AG04449 (cell line): ENCODE data around the gene ZNF77.
A peak's percentile ranks its signal among the peaks of the same experiment; 100 is the strongest.
"Not testable (repeated sequence)": the region's sequence is repeated elsewhere in the genome, so short reads cannot be mapped to it uniquely, and the experiment has no call there.

Experiments used
- CTCF ChIA-PET: fragments of 350-600 bp; formaldehyde crosslinking; extraction: SDS; loops from one replicate; lab custom pipeline; 2021; ENCODE audit warnings: antibody characterized with exemption; lab: Yijun Ruan, JAX
- POLR2A ChIA-PET: fragments of 400-600, 350-600 bp; formaldehyde crosslinking; extraction: SDS; loops from one replicate; lab custom pipeline; 2020; ENCODE audit warnings: antibody characterized with exemption, inconsistent platforms; lab: Yijun Ruan, JAX
- DNase-seq: peaks from one replicate; pipeline ENCODE4 v3.0.0-alpha.2; 2010; ENCODE audit warnings: low read depth, low spot score
- H3K4me3 ChIP-seq: 2 replicates; pipeline ENCODE4 v1.5.1; 2011; ENCODE audit warnings: low read depth, mild to moderate bottlenecking, control low read depth, low read length
- CTCF ChIP-seq: IDR thresholded peaks from one replicate; pipeline ENCODE4 v1.5.1; 2011; ENCODE audit warnings: mild to moderate bottlenecking, moderate library complexity, low read length, control low read depth, inconsistent platforms; ENCODE audit not compliant: insufficient read depth; ENCODE audit errors: missing control alignments

The ZNF77 gene

GRCh38 chr19:2950286-2951124 lies 5.7 kb upstream of the ZNF77 start:
- POLR2A ChIA-PET = interaction anchor here (0.6 to 1.3 kb wide), 12 partner anchors 9 to 234 kb away, joined by 3 to 5 read pairs (median 4); no protein-coding TSS in a partner anchor
- H3K4me3 ChIP-seq = peak overlapping the region; percentile 94
- CTCF ChIA-PET = interaction anchor here (0.6 to 10.5 kb wide), 39 partner anchors 8 to 534 kb away, joined by 3 to 127 read pairs (median 5); partner anchors contain the start of genes TLE5 and TLE6
- TF ChIP-seq CTCF = no peak
- peak; percentile 95 for DNase-seq

- ChIA-PET POLR2A (interaction anchor here (0.9 to 1.3 kb wide), 4 partner anchors 10 to 234 kb away, joined by 3 to 4 read pairs (median 4); no protein-coding TSS in a partner anchor), CTCF (interaction anchor here (1.0 to 10.5 kb wide), 21 partner anchors 7 to 302 kb away, joined by 3 to 127 read pairs (median 5); partner anchors contain the start of gene TLE6)
- H3K4me3 ChIP-seq = peak overlapping the region; percentile 94
- DNase-seq = no peak
- TF ChIP-seq CTCF = no peak
These were observed 5.1 kb upstream of the ZNF77 start for GRCh38 chr19:2949939-2950285.

GRCh38 chr19:2945575-2946184 lies 909 bp upstream of the ZNF77 start:
- no peak for DNase-seq
- ChIA-PET CTCF (no interaction called here), POLR2A (no interaction called here)
- peak overlapping the region; percentile 94 for H3K4me3 ChIP-seq
- TF ChIP-seq CTCF = no peak

- peak overlapping the region; percentile 94 for H3K4me3 ChIP-seq
- CTCF ChIA-PET = interaction anchor here (1.2 to 1.3 kb wide), 2 partner anchors 217 to 296 kb away, joined by 3 to 4 read pairs; no protein-coding TSS in a partner anchor
- POLR2A ChIA-PET = interaction anchor here (0.5 to 0.6 kb wide), 2 partner anchors 73 to 521 kb away, joined by 3 to 4 read pairs; no protein-coding TSS in a partner anchor
- no peak for DNase-seq
- TF ChIP-seq CTCF = no peak
These were observed 382 bp downstream of the ZNF77 start for GRCh38 chr19:2944403-2944774.

- no peak overlapping the region for H3K4me3 ChIP-seq
- no peak for TF ChIP-seq CTCF
- DNase-seq = no peak
- ChIA-PET CTCF (interaction anchor here (0.9 to 1.3 kb wide), 3 partner anchors 8 to 295 kb away, joined by 3 to 4 read pairs (median 4); no protein-coding TSS in a partner anchor), POLR2A (no interaction called here)
These were observed 1.7 kb downstream of the ZNF77 start for GRCh38 chr19:2942928-2943640.

- H3K4me3 ChIP-seq, POLR2A ChIA-PET, DNase-seq, CTCF ChIA-PET: not testable (repeated sequence)
These were observed 8.9 kb downstream of the ZNF77 start for GRCh38 chr19:2935863-2936262.
